Hepatic stellate cell (primary cell): ENCODE data around the gene KCNMB2.
"Not testable (repeated sequence)": the region's sequence is repeated elsewhere in the genome, so short reads cannot be mapped to it uniquely, and the experiment has no call there.

Source experiments
- DNase-seq: peaks from one replicate; pipeline ENCODE4 v3.0.0; 2011; ENCODE audit warnings: low spot score

The KCNMB2 gene

DNA sequence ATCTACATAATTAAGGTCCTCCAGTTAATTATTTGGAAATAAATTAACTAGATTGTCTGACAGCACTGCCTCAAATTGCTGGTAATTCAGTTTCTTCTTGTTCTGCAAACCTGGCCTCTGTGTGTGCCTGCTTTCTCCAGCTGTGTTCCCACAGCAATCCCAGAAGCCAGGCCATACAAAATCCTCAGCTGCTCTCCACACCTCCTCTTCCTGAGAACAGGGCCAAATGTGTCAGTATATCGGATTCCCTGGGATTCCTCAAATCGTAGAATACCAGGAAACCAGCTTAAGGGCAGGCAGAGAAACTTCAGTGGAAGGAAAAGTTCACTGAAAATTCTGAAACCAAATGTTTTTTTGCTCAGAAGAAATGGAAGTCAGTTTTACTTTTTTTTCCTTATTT, 273.9 kb downstream of the KCNMB2 start:
- no peak for DNase-seq

DNA sequence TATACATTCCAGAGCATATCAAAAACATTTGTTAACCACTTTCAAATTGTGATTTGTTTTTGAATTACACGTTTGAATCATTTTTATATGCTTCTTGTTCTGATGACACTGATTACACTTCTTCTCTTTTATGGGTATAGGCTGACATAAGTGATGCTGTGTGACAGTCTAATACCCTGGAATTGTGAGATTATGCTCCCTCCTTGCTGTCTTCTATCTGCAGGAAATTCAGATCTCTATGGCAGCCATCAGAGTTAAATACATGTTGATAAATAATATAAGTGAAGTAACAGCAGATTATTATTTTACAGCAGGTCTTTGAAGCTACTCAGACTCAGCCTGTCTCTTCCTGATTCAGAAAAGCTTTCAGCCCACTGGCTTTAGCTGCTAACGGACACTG, 286.5 kb downstream of the KCNMB2 start:
- DNase-seq: no peak

DNA sequence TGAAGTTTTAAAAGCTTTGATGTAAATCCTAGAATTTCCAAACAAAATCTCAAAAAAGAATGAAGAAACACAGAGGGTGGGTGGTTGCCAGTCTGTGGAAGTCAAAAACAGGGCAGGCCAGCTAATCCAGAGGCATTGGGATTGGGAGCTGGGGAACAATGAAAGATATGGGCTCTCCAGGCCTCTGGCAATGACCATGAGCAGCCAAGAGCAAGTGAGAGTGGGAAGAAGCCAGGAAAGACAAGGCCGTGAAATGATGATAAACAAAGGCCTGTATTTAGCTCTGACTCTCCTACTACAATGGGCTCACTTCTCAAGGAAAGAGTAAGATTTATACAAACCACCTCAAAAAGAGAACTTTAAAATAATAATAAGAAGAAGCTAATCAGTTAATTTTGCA, 286.9 kb downstream of the KCNMB2 start:
- no peak for DNase-seq

DNA sequence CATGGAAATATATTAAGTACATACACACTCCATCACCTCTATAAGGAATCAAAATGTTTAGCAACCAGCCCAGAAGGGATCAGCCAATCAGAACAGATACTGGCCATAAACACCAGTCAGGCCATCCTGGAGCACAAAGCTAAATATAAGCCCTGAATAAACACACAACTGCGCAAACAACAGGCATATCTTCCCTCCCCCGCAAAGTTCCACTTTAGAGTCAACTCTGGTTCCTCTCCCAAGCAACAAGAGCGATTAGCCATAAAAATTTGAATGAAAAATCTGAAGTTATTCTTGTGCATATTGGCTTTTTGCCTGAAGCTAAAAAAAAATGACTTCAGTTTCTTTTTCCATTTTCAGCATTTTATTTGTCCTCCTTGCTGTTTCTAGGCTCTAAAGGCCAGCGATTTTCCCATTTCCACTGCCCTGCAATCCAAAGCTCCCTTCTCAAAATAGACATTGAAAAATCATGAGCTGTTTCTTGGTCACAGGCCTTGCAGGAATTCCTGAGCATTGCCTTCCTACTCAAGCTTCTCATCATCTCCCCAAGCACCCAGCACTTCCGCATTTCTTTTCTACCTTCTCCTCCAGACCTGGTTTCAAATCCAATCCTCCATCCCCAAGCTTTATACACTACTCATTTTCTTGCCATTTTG, 287.5 kb downstream of the KCNMB2 start:
- DNase-seq: peak; percentile 8

GRCh38 chr3:178826435-178827123, 290.3 kb downstream of the KCNMB2 start:
- no peak for DNase-seq

- no peak for DNase-seq
Measured at GRCh38 chr3:178827285-178827856, 291.1 kb downstream of the KCNMB2 start.

DNA sequence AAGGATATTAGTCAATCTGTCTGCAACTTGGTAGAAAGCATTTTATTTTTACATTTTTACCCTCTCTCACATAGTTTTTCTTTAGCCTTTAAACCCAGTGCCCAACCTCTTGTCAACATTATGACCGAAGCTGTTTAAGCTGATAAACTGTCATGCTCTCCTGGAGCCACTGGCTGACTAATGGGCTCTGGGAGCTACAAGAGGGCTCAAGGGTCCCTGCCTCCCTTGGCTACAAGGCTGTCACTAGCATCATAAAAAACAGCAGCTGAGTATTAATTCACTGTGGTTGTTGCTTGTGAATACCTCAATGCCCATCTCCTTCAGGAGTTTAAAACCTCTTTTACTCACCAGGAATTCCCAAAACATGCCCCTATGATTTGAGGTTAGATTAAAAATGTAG, 297.5 kb downstream of the KCNMB2 start:
- DNase-seq: no peak

DNA sequence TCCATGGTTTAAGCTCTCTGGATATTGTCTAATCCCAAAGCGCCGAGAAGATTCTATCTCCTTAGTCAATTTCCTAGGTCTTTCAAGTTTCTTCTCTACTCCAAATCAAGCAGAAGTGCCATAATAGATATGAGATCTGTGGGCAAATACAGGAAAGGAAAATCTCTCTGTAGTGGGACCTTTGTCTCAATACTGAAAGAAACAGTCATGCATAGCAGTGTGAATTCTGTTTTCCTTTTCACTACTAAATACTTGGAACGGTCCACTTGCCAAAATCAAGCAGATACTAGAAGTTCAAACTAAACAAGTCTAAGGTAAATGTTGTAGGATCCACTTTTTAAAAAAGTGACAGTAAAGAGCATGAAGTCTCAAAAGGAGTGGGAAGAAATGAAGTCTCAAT, 298.8 kb downstream of the KCNMB2 start:
- DNase-seq: no peak

- DNase-seq: no peak
Measured at GRCh38 chr3:178837512-178837911, 301.3 kb downstream of the KCNMB2 start.

DNA sequence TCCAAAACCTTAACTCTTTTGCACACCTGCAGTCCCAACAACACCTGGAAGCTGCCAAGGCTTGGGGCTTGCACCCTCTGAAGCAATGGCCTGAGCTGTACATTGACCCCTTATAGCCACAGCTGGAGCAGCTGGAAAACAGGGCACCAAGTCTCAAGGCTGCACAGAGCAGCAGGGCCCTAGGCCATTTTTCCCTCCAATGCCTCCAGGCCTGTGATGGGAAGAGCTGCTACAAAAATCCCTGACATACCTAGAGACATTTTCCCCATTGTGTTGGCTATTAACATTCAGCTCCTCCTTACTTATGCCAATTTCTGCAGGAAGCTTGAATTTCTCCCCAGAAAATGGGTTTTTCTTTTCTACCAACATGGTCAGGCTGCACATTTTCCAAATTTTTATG, 304.4 kb downstream of the KCNMB2 start:
- no peak for DNase-seq

DNA sequence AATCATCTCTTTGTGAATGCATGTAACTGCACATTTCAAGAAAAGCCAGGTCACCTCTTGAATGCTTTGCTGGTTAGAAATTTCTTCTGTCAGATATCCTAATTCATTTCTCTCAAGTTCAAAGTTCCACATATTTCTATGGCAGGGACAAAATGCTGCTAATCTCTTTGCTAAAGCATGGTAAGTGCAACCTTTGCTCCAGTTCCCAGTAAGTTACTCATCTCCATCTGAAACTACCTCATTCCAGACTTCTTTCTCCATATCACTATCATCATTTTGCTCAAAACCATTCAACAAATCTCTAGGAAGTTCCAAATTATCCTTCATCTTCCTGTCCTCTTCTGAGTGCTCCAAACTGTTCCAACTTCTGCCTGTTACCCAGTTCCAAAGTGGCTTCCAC, 304.8 kb downstream of the KCNMB2 start:
- DNase-seq: no peak

DNA sequence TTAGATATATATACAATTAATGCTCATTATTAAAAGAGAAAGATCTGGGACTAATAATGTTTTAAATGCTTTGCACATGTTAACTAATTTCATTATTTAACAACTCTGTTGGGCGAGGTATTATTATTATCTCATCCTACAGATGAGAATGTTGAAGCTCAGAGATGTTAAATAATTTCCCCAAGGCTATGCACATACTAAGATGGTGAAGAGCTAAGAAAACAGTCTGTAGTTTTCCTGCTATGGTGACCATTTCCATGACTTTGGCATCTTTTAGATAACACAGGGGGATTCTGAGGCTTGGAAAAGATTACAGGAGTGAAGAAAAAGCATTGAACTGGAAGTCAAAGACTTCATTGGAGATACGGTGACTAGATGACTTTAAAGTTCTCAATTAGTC, 308.7 kb downstream of the KCNMB2 start:
- DNase-seq: no peak

DNA sequence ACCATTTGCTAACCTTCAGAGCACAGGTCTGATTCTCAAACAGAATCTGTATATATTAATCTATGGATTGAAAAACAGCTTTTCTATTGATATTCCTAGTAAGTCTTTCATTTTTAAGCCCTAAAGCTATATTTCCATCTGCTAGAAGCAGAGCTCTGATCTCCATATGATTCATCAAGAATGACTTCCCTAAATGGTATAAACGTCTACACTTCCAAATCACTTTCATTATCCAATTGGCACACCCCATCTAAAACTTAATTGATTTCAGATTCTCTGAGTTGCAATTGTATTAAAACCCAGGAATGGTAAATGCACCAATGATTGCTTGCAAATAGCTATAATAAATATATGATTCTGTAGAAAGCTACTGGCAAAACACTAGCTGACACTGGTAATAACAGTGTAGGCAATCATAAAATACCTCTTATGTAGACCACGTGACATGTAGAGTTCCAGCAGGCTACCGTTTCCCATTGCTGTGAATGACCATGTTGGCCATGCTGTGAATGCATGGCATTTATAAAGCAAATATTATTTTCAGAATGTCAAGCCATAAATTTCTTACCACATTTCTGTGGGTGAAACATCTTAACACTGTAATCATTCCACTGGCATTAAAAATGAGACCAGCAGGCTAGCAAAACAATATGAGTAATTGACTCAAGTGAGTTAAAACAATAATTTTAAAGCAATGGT, 309.3 kb downstream of the KCNMB2 start:
- peak; percentile 4 for DNase-seq

GRCh38 chr3:178847190-178847589, 311.0 kb downstream of the KCNMB2 start:
- DNase-seq: peak; percentile 11

- DNase-seq: no peak
Measured at GRCh38 chr3:178849199-178849910, 313.1 kb downstream of the KCNMB2 start.

- DNase-seq: no peak
Measured at GRCh38 chr3:178850450-178851190, 314.4 kb downstream of the KCNMB2 start.

- no peak for DNase-seq
Measured at GRCh38 chr3:178851564-178851963, 315.3 kb downstream of the KCNMB2 start.

DNA sequence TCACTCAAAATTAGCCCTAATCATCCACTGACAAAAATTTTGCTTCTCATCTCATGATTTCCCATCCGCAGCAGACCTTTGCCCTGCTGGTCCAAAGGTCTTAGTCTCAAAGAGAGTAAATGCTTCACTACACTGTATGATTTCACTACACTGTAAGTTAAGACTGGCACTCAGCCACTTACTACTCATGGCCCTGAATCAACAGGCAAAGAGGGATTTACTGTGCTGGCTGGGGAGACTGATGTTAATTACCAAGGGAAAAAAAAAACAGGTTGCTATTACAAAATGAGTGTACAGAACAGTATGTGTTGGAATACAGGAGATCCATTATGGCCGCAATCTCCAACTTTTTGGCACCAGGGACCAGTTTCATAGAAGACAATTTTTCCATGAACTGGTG, 320.6 kb downstream of the KCNMB2 start:
- no peak for DNase-seq

- DNase-seq: no peak
Measured at GRCh38 chr3:178859386-178859785, 323.1 kb downstream of the KCNMB2 start.

DNA sequence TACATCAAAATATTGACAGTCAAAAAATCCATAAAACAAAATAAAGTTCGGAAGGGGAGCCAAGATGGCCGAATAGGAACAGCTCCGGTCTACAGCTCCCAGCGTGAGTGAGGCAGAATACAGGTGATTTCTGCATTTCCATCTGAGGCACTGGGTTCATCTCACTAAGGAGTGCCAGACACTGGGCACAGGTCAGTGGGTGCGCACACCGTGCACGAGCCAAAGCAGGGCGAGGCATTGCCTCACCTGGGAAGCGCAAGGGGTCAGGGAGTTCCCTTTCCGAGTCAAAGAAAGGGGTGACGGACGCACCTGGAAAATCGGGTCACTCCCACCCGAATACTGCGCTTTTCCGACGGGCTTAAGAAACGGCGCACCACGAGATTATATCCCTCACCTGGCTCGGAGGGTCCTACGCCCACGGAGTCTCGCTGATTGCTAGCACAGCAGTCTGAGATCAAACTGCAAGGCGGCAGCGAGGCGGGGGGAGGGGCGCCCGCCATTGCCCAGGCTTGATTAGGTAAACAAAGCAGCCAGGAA, 323.7 kb downstream of the KCNMB2 start:
- not testable (repeated sequence) for DNase-seq

DNA sequence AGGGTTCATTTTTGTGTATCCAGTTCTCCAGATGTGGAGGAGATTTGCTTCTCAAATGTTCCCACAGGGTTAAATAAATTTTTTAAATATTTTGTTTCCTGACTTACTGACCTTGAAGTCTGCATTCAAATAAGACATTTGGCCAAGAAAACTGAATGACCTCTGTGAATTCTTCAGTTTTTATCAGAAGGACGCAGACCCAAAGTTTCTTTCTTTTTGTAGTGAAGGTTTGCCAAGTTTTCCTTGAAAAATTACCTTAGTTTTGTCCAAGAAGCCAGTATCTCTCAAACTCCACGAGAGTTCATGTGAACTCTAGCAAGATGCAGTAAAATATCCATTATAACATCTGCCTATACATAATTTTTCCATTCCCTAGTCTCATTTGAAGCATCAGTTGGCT, 332.4 kb downstream of the KCNMB2 start:
- no peak for DNase-seq
